A172 (cell line): ENCODE measurements around the gene SOX2. TPM values are rescaled to one million over a fixed set of nuclear protein-coding genes. Genes with fewer than 3 reads are reported as not detected.
"Not testable (repeated sequence)": the region's sequence is repeated elsewhere in the genome, so short reads cannot be mapped to it uniquely, and the experiment has no call there.

Experiments used
- DNase-seq: peaks from one replicate; pipeline ENCODE4 v3.0.0-alpha.2; 2015; ENCODE audit warnings: low spot score
- total RNA-seq: library from RNA; depleted of rRNA; stranded (reverse); fragments of >200 nt; shearing (Covaris generic); gene quantifications from 2 replicates; pipeline ENCODE4 v1.2.3, GENCODE V29; 2014

The SOX2 gene
- total RNA-seq, 1 experiment from 2014 or later, result 4.3 TPM

DNA sequence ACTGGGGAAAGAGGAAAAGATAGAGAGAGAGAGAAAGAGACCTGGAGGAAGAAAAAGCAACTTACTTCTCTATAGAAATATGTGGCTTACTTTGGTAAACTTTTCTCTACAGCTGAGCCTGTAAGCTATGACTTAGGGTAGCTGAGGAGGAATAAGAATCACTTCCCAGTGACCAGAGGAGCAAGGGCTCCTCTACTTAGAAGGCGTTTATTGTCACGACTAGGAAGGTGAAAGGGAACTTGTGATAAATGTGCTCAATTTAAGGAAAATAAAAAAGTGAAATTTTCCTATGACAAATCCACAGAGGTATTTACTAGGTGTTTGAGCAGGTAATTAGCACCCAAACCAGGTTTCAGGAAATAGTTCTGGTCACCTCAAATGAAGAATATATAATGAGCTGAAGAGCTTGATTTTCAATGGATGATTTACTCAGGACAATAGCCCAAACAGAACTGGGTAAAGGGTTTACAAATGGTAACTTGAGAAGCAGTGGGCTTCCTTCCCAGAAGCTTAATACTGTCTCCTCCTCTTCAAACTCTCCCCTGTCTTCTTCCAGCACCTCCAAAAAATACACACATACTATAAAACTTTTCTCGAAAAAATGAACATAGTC lies 46.1 kb downstream of the SOX2 start:
- no peak for DNase-seq

GRCh38 chr3:181761906-181762305 lies 50.2 kb downstream of the SOX2 start:
- DNase-seq, result no peak

DNA sequence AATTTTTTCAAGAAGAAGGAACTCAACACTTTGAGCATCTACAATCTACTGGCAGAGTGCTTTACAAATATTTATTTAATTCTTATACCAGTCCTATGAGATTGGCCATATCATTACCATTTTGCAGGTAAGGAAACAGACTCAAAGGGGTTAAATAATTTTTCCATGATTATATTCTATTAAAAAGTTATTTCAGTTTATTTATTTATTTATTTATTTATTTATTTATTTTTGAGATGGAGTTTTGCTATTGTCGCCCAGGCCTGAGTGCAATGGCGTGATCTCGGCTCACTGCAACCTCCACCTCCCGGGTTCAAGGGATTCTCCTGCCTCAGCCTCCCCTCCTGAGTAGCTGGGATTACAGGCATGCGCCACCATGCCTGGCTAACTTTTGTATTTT lies 52.3 kb downstream of the SOX2 start:
- not testable (repeated sequence) for DNase-seq
